ENCODE results near the gene GYG1.

DNA sequence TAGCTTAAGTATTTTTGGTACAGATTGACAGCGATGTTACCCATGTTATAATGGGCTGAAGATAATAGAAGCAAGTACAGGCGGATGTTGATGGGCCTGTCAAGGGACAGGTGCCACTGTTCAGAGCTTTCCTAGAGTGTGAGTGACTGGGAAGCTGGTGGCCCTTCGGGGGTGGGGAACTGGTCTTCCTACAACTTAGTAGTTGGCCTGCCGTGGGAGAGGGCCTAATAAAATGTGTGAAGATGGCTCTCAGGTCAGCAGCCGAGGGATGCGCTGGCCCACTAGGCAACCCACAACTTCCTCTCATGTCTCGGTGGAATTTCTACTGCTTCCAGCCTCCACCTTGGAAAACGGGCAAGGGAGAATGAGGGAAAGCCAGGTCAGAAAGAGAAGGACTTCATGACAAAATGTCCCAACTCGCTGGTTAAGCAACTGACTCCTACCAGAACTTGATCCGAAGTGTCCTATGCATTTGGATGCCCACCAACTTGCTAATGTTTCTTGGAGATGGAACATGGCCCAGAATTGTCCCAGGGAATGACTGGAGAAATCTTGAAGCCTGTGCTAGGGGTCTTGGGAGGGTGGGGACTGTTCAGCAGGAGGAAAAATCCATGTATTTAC, 1.4 kb downstream of the GYG1 start:
- no peak for TF ChIP-seq POLR2A (IDR thresholded peaks at IDR 0.05)
- TF ChIP-seq, protein P1, sequence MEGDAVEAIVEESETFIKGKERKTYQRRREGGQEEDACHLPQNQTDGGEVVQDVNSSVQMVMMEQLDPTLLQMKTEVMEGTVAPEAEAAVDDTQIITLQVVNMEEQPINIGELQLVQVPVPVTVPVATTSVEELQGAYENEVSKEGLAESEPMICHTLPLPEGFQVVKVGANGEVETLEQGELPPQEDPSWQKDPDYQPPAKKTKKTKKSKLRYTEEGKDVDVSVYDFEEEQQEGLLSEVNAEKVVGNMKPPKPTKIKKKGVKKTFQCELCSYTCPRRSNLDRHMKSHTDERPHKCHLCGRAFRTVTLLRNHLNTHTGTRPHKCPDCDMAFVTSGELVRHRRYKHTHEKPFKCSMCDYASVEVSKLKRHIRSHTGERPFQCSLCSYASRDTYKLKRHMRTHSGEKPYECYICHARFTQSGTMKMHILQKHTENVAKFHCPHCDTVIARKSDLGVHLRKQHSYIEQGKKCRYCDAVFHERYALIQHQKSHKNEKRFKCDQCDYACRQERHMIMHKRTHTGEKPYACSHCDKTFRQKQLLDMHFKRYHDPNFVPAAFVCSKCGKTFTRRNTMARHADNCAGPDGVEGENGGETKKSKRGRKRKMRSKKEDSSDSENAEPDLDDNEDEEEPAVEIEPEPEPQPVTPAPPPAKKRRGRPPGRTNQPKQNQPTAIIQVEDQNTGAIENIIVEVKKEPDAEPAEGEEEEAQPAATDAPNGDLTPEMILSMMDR (IDR thresholded peaks at IDR 0.05): no peak

Measured in lower leg skin (tissue), 3 donors.